MM.1S (cell line): ENCODE results near the gene CEP85.
A peak's percentile ranks its signal among the peaks of the same experiment; 100 is the strongest.

Experiments used
- DNase-seq: peaks from one replicate; pipeline ENCODE4 v3.0.0-alpha.2; 2015
- H2AFZ ChIP-seq: fragments of 300-600 bp; sonication (generic); 2 replicates; pipeline ENCODE4 v1.6.0; 2016; ENCODE audit warnings: antibody characterized with exemption, low read length
- H3F3A ChIP-seq: fragments of 300-600 bp; sonication (generic); 2 replicates; pipeline ENCODE4 v1.6.1; 2016; ENCODE audit warnings: mild to moderate bottlenecking, antibody characterized with exemption, low read length, moderate library complexity, mixed read lengths; ENCODE audit not compliant: insufficient read depth
- H3K27ac ChIP-seq: fragments of 300-600 bp; sonication (generic); 2 replicates; pipeline ENCODE4 v1.5.1; 2016; ENCODE audit warnings: mild to moderate bottlenecking, low read length
- H3K27me3 ChIP-seq: fragments of 300-600 bp; sonication (generic); replicated peaks from 2 replicates; pipeline ENCODE4 v1.6.0; 2016; ENCODE audit warnings: low read length; ENCODE audit not compliant: insufficient read depth
- H3K36me3 ChIP-seq: fragments of 300-600 bp; sonication (generic); replicated peaks from 2 replicates; pipeline ENCODE4 v1.6.1; 2016; ENCODE audit warnings: mild to moderate bottlenecking, low read length, mixed read lengths; ENCODE audit not compliant: insufficient read depth
- H3K4me1 ChIP-seq: fragments of 300-600 bp; sonication (generic); 2 replicates; pipeline ENCODE4 v1.6.1; 2016; ENCODE audit warnings: low read length, mixed read lengths
- H3K4me2 ChIP-seq: fragments of 300-600 bp; sonication (generic); 2 replicates; pipeline ENCODE4 v1.6.0; 2016; ENCODE audit warnings: low read depth, low read length
- H3K4me3 ChIP-seq: fragments of 300-600 bp; sonication (generic); 2 replicates; pipeline ENCODE4 v1.5.1; 2016; ENCODE audit warnings: low read length, mixed read lengths
- H3K79me2 ChIP-seq: fragments of 300-600 bp; sonication (generic); 2 replicates; pipeline ENCODE4 v1.6.1; 2016; ENCODE audit warnings: mixed run types, low read length, mixed read lengths
- H3K9ac ChIP-seq: fragments of 300-600 bp; sonication (generic); 2 replicates; pipeline ENCODE4 v1.6.1; 2016; ENCODE audit warnings: low read length, mixed read lengths
- H3K9me2 ChIP-seq: fragments of 300-600 bp; sonication (generic); replicated peaks from 2 replicates; pipeline ENCODE4 v1.6.1; 2016; ENCODE audit warnings: mild to moderate bottlenecking, low read length, mixed read lengths; ENCODE audit not compliant: insufficient read depth
- H3K9me3 ChIP-seq: fragments of 300-600 bp; sonication (generic); replicated peaks from 2 replicates; pipeline ENCODE4 v1.6.1; 2016; ENCODE audit warnings: mild to moderate bottlenecking, low read length, mixed read lengths; ENCODE audit not compliant: insufficient read depth
- H4K20me1 ChIP-seq: fragments of 300-600 bp; sonication (generic); 2 replicates; pipeline ENCODE4 v1.6.1; 2016; ENCODE audit warnings: mild to moderate bottlenecking, low read length, moderate library complexity, mixed read lengths; ENCODE audit not compliant: insufficient read depth
- CTCF ChIP-seq: fragments of 300-600 bp; sonication (generic); IDR thresholded peaks from 2 replicates; pipeline ENCODE4 v1.5.1; 2016; ENCODE audit warnings: antibody characterized with exemption, low read length, mixed read lengths
- EZH2 ChIP-seq: fragments of 300-600 bp; sonication (generic); optimal IDR thresholded peaks from 2 replicates; pipeline ENCODE3; 2017; ENCODE audit warnings: low read depth, mild to moderate bottlenecking, antibody characterized with exemption, low read length, mixed read lengths
- EZH2phosphoT487 ChIP-seq: fragments of 300-600 bp; sonication (generic); IDR thresholded peaks from 2 replicates; pipeline ENCODE4 v1.6.1; 2018; ENCODE audit warnings: antibody characterized with exemption, low read length

Gene CEP85

GRCh38 chr1:26254404-26254803 lies 20.4 kb downstream of the CEP85 start:
- no peaks in the 10 kb centered on the region for H3K9me2 ChIP-seq
- TF ChIP-seq CTCF (no peak), EZH2phosphoT487 (no peak), EZH2 (no peak)
- H3K27ac ChIP-seq = no peak overlapping the region
- H3F3A ChIP-seq = peaks cover 22% of the 10 kb centered on the region
- H2AFZ ChIP-seq = no peak overlapping the region
- H3K9ac ChIP-seq = no peak overlapping the region
- H4K20me1 ChIP-seq = no peaks in the 10 kb centered on the region
- peak overlapping the region; percentile 62 for H3K4me2 ChIP-seq
- H3K4me3 ChIP-seq = peak overlapping the region; percentile 15; the same call in 1 of the 2 replicates
- no peaks in the 10 kb centered on the region for H3K27me3 ChIP-seq
- DNase-seq = no peak
- H3K4me1 ChIP-seq = peaks cover 31% of the 10 kb centered on the region
- H3K36me3 ChIP-seq = peaks cover 24% of the 10 kb centered on the region
- no peaks in the 10 kb centered on the region for H3K9me3 ChIP-seq
- H3K79me2 ChIP-seq = peaks cover 59% of the 10 kb centered on the region

- peaks cover 18% of the 10 kb centered on the region for H3K36me3 ChIP-seq
- H2AFZ ChIP-seq = no peak overlapping the region
- H3K9me2 ChIP-seq = no peaks in the 10 kb centered on the region
- no peaks in the 10 kb centered on the region for H4K20me1 ChIP-seq
- no peak overlapping the region for H3K4me3 ChIP-seq
- no peaks in the 10 kb centered on the region for H3K9me3 ChIP-seq
- no peak overlapping the region for H3K27ac ChIP-seq
- no peak for TF ChIP-seq CTCF
- no peak for TF ChIP-seq EZH2
- no peak for TF ChIP-seq EZH2phosphoT487
- H3K27me3 ChIP-seq = no peaks in the 10 kb centered on the region
- DNase-seq = no peak
- H3K79me2 ChIP-seq = peaks cover 39% of the 10 kb centered on the region
- H3K9ac ChIP-seq = no peak overlapping the region
- peaks cover 22% of the 10 kb centered on the region for H3K4me1 ChIP-seq
- peaks cover 11% of the 10 kb centered on the region for H3F3A ChIP-seq
- H3K4me2 ChIP-seq = no peak overlapping the region
Observed at GRCh38 chr1:26257222-26257621, 23.2 kb downstream of the CEP85 start.

GRCh38 chr1:26259005-26259404 lies 25.0 kb downstream of the CEP85 start:
- H3K4me2 ChIP-seq = no peak overlapping the region
- H4K20me1 ChIP-seq = no peaks in the 10 kb centered on the region
- H3K9me3 ChIP-seq = no peaks in the 10 kb centered on the region
- DNase-seq = no peak
- H3K79me2 ChIP-seq = peaks cover 27% of the 10 kb centered on the region
- no peaks in the 10 kb centered on the region for H3K9me2 ChIP-seq
- H3K9ac ChIP-seq = no peak overlapping the region
- no peaks in the 10 kb centered on the region for H3K27me3 ChIP-seq
- no peak overlapping the region for H3K27ac ChIP-seq
- 0 out of 2 replicates have a peak, but pooled peaks cover 1% of the 10 kb centered on the region for H3F3A ChIP-seq
- H3K4me3 ChIP-seq = no peak overlapping the region
- H2AFZ ChIP-seq = no peak overlapping the region
- TF ChIP-seq CTCF = no peak
- TF ChIP-seq EZH2 = no peak
- TF ChIP-seq EZH2phosphoT487 = no peak
- peaks cover 18% of the 10 kb centered on the region for H3K36me3 ChIP-seq
- H3K4me1 ChIP-seq = peaks cover 6% of the 10 kb centered on the region
